ENCODE measurements around the gene THAP10.

Gene THAP10

GRCh38 chr15:70832176-70832575, 60.1 kb downstream of the THAP10 start:
- H3K4me1 ChIP-seq (ENCODE audit: control insufficient read depth, insufficient read depth, low read depth, low read length), result peaks cover 26% of the 10 kb centered on the region
- WGBS, result over 99% methylated on average over 20 of the region's 20 CpGs

More at GRCh38 chr15:70832176-70832575, 60.1 kb downstream of the THAP10 start:
- no peak overlapping the region for H2BK12ac ChIP-seq (ENCODE audit: low read length in 2 of 2)
- peak overlapping the region; percentile 95 for H2AK5ac ChIP-seq (ENCODE audit: low read length, severe bottlenecking)
- H2AFZ ChIP-seq (ENCODE audit: low read depth, low read length), result no peak overlapping the region
- no peaks in the 10 kb centered on the region for H3K27me3 ChIP-seq (ENCODE audit: control insufficient read depth in 1 of 2, insufficient read depth in 1 of 2, low read length in 2 of 2)
- H3K36me3 ChIP-seq (ENCODE audit: control insufficient read depth in 1 of 2, insufficient read depth in 2 of 2, low read depth in 1 of 2, low read length in 2 of 2), result peaks cover 19 to 68% of the 10 kb centered on the region in 2 experiments
- H3K4me2 ChIP-seq (ENCODE audit: low read length, poor library complexity, severe bottlenecking), result no peak overlapping the region
- no peak overlapping the region for H2BK120ac ChIP-seq (ENCODE audit: low read depth, low read length)
- no peaks in the 10 kb centered on the region for H3K9me3 ChIP-seq (ENCODE audit: control insufficient read depth, low read length)
- no peak overlapping the region for H3K4ac ChIP-seq (ENCODE audit: low read depth in 1 of 2, low read length in 2 of 2)
- H3K79me1 ChIP-seq (replicated peaks; ENCODE audit: low read length, poor library complexity, severe bottlenecking), result peaks cover 24% of the 10 kb centered on the region
- H3K4me3 ChIP-seq (ENCODE audit: insufficient read depth in 1 of 2, low read depth in 1 of 2, low read length in 2 of 2), result no peak overlapping the region
- H2BK15ac ChIP-seq (ENCODE audit: low read depth, poor library complexity, severe bottlenecking), result no peak overlapping the region
- no peak overlapping the region for H3K23ac ChIP-seq (ENCODE audit: low read length in 2 of 2)
- no peak overlapping the region for H4K91ac ChIP-seq (ENCODE audit: low read length)
- no peak overlapping the region for H2BK5ac ChIP-seq (ENCODE audit: low read depth, low read length, poor library complexity, severe bottlenecking)
- no peak overlapping the region for H3K27ac ChIP-seq (ENCODE audit: low read length, poor library complexity, severe bottlenecking)
- H3K18ac ChIP-seq (ENCODE audit: low read depth in 1 of 2, low read length in 2 of 2), result no peak overlapping the region
- no peak overlapping the region for H3K14ac ChIP-seq (ENCODE audit: low read length in 2 of 2)
- no peak overlapping the region for H3K9ac ChIP-seq (ENCODE audit: low read length)
- no peak overlapping the region for H4K8ac ChIP-seq (ENCODE audit: low read length)
- DNase-seq, result no peak
